NB4 (cell line): Measurements from ENCODE around the gene TOR1A.

Experiments
- POLR2A ChIP-seq: IDR thresholded peaks from 2 replicates; pipeline ENCODE4 v1.6.1; 2011; ENCODE audit warnings: mild to moderate bottlenecking; ENCODE audit not compliant: insufficient read length; ENCODE audit errors: extremely low read depth
- TF ChIP-seq, protein P1 (sequence below): IDR thresholded peaks from one replicate; pipeline ENCODE4 v1.5.1; 2012; ENCODE audit warnings: low read depth, low read length
- TF ChIP-seq, protein P2 (sequence below): IDR thresholded peaks from 2 replicates; pipeline ENCODE4 v1.6.1; 2011; ENCODE audit warnings: low read depth, low read length

DNA sequence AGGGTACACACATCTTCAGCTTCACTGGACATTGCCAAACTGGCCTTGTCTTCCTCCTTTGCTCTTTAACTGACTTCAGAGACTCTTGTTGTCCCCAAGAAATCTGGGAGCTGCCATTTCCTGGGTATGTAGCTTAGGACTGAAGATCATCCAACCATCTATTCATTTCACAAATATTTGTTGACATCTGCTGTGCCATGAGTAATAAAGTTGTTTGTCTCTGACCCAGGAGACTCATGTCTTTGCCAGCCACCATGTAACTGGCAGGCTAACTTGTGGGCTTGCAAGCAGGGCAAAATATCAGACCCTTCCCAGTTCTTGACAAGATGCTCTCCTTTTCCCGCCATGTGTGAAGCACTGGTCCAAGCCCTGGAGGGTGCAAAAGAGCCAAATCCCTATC is 38.1 kb downstream of the TOR1A start:
- TF ChIP-seq, protein P1, sequence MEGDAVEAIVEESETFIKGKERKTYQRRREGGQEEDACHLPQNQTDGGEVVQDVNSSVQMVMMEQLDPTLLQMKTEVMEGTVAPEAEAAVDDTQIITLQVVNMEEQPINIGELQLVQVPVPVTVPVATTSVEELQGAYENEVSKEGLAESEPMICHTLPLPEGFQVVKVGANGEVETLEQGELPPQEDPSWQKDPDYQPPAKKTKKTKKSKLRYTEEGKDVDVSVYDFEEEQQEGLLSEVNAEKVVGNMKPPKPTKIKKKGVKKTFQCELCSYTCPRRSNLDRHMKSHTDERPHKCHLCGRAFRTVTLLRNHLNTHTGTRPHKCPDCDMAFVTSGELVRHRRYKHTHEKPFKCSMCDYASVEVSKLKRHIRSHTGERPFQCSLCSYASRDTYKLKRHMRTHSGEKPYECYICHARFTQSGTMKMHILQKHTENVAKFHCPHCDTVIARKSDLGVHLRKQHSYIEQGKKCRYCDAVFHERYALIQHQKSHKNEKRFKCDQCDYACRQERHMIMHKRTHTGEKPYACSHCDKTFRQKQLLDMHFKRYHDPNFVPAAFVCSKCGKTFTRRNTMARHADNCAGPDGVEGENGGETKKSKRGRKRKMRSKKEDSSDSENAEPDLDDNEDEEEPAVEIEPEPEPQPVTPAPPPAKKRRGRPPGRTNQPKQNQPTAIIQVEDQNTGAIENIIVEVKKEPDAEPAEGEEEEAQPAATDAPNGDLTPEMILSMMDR, result no peak
- no peak for TF ChIP-seq POLR2A
- TF ChIP-seq, protein P2, sequence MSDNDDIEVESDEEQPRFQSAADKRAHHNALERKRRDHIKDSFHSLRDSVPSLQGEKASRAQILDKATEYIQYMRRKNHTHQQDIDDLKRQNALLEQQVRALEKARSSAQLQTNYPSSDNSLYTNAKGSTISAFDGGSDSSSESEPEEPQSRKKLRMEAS, result no peak
